ENCODE measurements around the gene URB2.
A peak's percentile ranks its signal among the peaks of the same experiment; 100 is the strongest.
"Not testable (repeated sequence)": the region's sequence is repeated elsewhere in the genome, so short reads cannot be mapped to it uniquely, and the experiment has no call there.

Gene URB2

GRCh38 chr1:229619002-229619401 lies 7.0 kb upstream of the URB2 start:
- no peak overlapping the region for H3K9ac ChIP-seq (ENCODE audit: low read length)
- no peak overlapping the region for H3K4me3 ChIP-seq (ENCODE audit: low read length)
- no peaks in the 10 kb centered on the region for H3K27me3 ChIP-seq (ENCODE audit: control insufficient read depth, insufficient read depth, low read length)
- H3K36me3 ChIP-seq (ENCODE audit: control insufficient read depth, low read depth, low read length) = peaks cover under 1% of the 10 kb centered on the region
- H3K4me1 ChIP-seq (ENCODE audit: control insufficient read depth, low read depth, low read length) = peaks cover 2% of the 10 kb centered on the region
- H3K9me3 ChIP-seq (ENCODE audit: control insufficient read depth, low read depth, low read length) = no peaks in the 10 kb centered on the region
- H3K27ac ChIP-seq (ENCODE audit: low read length) = no peak overlapping the region

GRCh38 chr1:229619614-229620013 lies 6.4 kb upstream of the URB2 start:
- Histone ChIP-seq H3K27ac (ENCODE audit: low read length) (no peak overlapping the region), H3K9ac (ENCODE audit: low read length) (no peak overlapping the region), H3K4me3 (ENCODE audit: low read length) (no peak overlapping the region), H3K27me3 (ENCODE audit: control insufficient read depth, insufficient read depth, low read length) (peaks cover 5% of the 10 kb centered on the region), H3K36me3 (ENCODE audit: control insufficient read depth, low read depth, low read length) (no peaks in the 10 kb centered on the region), H3K9me3 (ENCODE audit: control insufficient read depth, low read depth, low read length) (no peaks in the 10 kb centered on the region), H3K4me1 (ENCODE audit: control insufficient read depth, low read depth, low read length) (peaks cover 8% of the 10 kb centered on the region)

- no peak overlapping the region for H3K4me3 ChIP-seq (ENCODE audit: low read length)
- H3K4me1 ChIP-seq (ENCODE audit: control insufficient read depth, low read depth, low read length) = peaks cover 11% of the 10 kb centered on the region
Observed at GRCh38 chr1:229620876-229621275, 5.2 kb upstream of the URB2 start.

GRCh38 chr1:229621663-229622062 lies 4.4 kb upstream of the URB2 start:
- Histone ChIP-seq H3K36me3 (ENCODE audit: control insufficient read depth, low read depth, low read length) (no peaks in the 10 kb centered on the region), H3K9ac (ENCODE audit: low read length) (no peak overlapping the region), H3K4me1 (ENCODE audit: control insufficient read depth, low read depth, low read length) (peaks cover 11% of the 10 kb centered on the region), H3K27ac (ENCODE audit: low read length) (no peak overlapping the region), H3K4me3 (ENCODE audit: low read length) (no peak overlapping the region), H3K27me3 (ENCODE audit: control insufficient read depth, insufficient read depth, low read length) (peaks cover 8% of the 10 kb centered on the region), H3K9me3 (ENCODE audit: control insufficient read depth, low read depth, low read length) (no peaks in the 10 kb centered on the region)

More at GRCh38 chr1:229620876-229621275, 5.2 kb upstream of the URB2 start:
- Histone ChIP-seq H3K9me3 (ENCODE audit: control insufficient read depth, low read depth, low read length) (no peaks in the 10 kb centered on the region), H3K27ac (ENCODE audit: low read length) (no peak overlapping the region), H3K9ac (ENCODE audit: low read length) (no peak overlapping the region), H3K36me3 (ENCODE audit: control insufficient read depth, low read depth, low read length) (no peaks in the 10 kb centered on the region), H3K27me3 (ENCODE audit: control insufficient read depth, insufficient read depth, low read length) (peaks cover 8% of the 10 kb centered on the region)

- not testable (repeated sequence) for H3K27me3 ChIP-seq (ENCODE audit: control insufficient read depth, insufficient read depth, low read length); H3K36me3 ChIP-seq (ENCODE audit: control insufficient read depth, low read depth, low read length); H3K9me3 ChIP-seq (ENCODE audit: control insufficient read depth, low read depth, low read length); H3K4me3 ChIP-seq (ENCODE audit: low read length); H3K9ac ChIP-seq (ENCODE audit: low read length); H3K27ac ChIP-seq (ENCODE audit: low read length)
- H3K4me1 ChIP-seq (ENCODE audit: control insufficient read depth, low read depth, low read length) = peaks cover 20% of the 10 kb centered on the region
Observed at GRCh38 chr1:229622641-229623120, 3.4 kb upstream of the URB2 start.

GRCh38 chr1:229623225-229623624 lies 2.8 kb upstream of the URB2 start:
- Histone ChIP-seq H3K4me1 (ENCODE audit: control insufficient read depth, low read depth, low read length) (peaks cover 20% of the 10 kb centered on the region), H3K36me3 (ENCODE audit: control insufficient read depth, low read depth, low read length) (no peaks in the 10 kb centered on the region), H3K9me3 (ENCODE audit: control insufficient read depth, low read depth, low read length) (no peaks in the 10 kb centered on the region), H3K9ac (ENCODE audit: low read length) (no peak overlapping the region), H3K4me3 (ENCODE audit: low read length) (no peak overlapping the region), H3K27me3 (ENCODE audit: control insufficient read depth, insufficient read depth, low read length) (peaks cover 8% of the 10 kb centered on the region), H3K27ac (ENCODE audit: low read length) (no peak overlapping the region)

- H3K4me1 ChIP-seq (ENCODE audit: control insufficient read depth, low read depth, low read length) = peaks cover 20% of the 10 kb centered on the region
- H3K9ac ChIP-seq (ENCODE audit: low read length) = no peak overlapping the region
- H3K9me3 ChIP-seq (ENCODE audit: control insufficient read depth, low read depth, low read length) = no peaks in the 10 kb centered on the region
- H3K27me3 ChIP-seq (ENCODE audit: control insufficient read depth, insufficient read depth, low read length) = peaks cover 8% of the 10 kb centered on the region
- H3K27ac ChIP-seq (ENCODE audit: low read length) = no peak overlapping the region
- peak overlapping the region; percentile 72 for H3K4me3 ChIP-seq (ENCODE audit: low read length)
- peaks cover 3% of the 10 kb centered on the region for H3K36me3 ChIP-seq (ENCODE audit: control insufficient read depth, low read depth, low read length)
Observed at GRCh38 chr1:229623838-229624237, 2.2 kb upstream of the URB2 start.

GRCh38 chr1:229624521-229625070 lies 1.5 kb upstream of the URB2 start:
- Histone ChIP-seq H3K27ac (ENCODE audit: low read length) (no peak overlapping the region), H3K36me3 (ENCODE audit: control insufficient read depth, low read depth, low read length) (peaks cover 7% of the 10 kb centered on the region), H3K27me3 (ENCODE audit: control insufficient read depth, insufficient read depth, low read length) (peaks cover 8% of the 10 kb centered on the region), H3K4me1 (ENCODE audit: control insufficient read depth, low read depth, low read length) (peaks cover 20% of the 10 kb centered on the region), H3K9me3 (ENCODE audit: control insufficient read depth, low read depth, low read length) (no peaks in the 10 kb centered on the region), H3K4me3 (ENCODE audit: low read length) (peak overlapping the region; percentile 72), H3K9ac (ENCODE audit: low read length) (peak overlapping the region; percentile 11)

- H3K36me3 ChIP-seq (ENCODE audit: control insufficient read depth, low read depth, low read length) = peaks cover 7% of the 10 kb centered on the region
- H3K27ac ChIP-seq (ENCODE audit: low read length) = no peak overlapping the region
- H3K27me3 ChIP-seq (ENCODE audit: control insufficient read depth, insufficient read depth, low read length) = peaks cover 8% of the 10 kb centered on the region
- peaks cover 20% of the 10 kb centered on the region for H3K4me1 ChIP-seq (ENCODE audit: control insufficient read depth, low read depth, low read length)
- H3K9ac ChIP-seq (ENCODE audit: low read length) = peak overlapping the region; percentile 11
- H3K9me3 ChIP-seq (ENCODE audit: control insufficient read depth, low read depth, low read length) = no peaks in the 10 kb centered on the region
- H3K4me3 ChIP-seq (ENCODE audit: low read length) = peak overlapping the region; percentile 99
Observed at GRCh38 chr1:229625071-229625914, 754 bp upstream of the URB2 start.

GRCh38 chr1:229627003-229627402 lies 956 bp downstream of the URB2 start:
- Histone ChIP-seq H3K4me1 (ENCODE audit: control insufficient read depth, low read depth, low read length) (peaks cover 20% of the 10 kb centered on the region), H3K9me3 (ENCODE audit: control insufficient read depth, low read depth, low read length) (no peaks in the 10 kb centered on the region), H3K27me3 (ENCODE audit: control insufficient read depth, insufficient read depth, low read length) (peaks cover 8% of the 10 kb centered on the region), H3K4me3 (ENCODE audit: low read length) (peak overlapping the region; percentile 99), H3K27ac (ENCODE audit: low read length) (no peak overlapping the region), H3K9ac (ENCODE audit: low read length) (peak overlapping the region; percentile 94), H3K36me3 (ENCODE audit: control insufficient read depth, low read depth, low read length) (peaks cover 14% of the 10 kb centered on the region)

GRCh38 chr1:229629261-229629660 lies 3.2 kb downstream of the URB2 start:
- Histone ChIP-seq H3K27me3 (ENCODE audit: control insufficient read depth, insufficient read depth, low read length) (peaks cover 7% of the 10 kb centered on the region), H3K9ac (ENCODE audit: low read length) (no peak overlapping the region), H3K4me1 (ENCODE audit: control insufficient read depth, low read depth, low read length) (peaks cover 15% of the 10 kb centered on the region), H3K4me3 (ENCODE audit: low read length) (no peak overlapping the region), H3K36me3 (ENCODE audit: control insufficient read depth, low read depth, low read length) (peaks cover 21% of the 10 kb centered on the region), H3K27ac (ENCODE audit: low read length) (no peak overlapping the region), H3K9me3 (ENCODE audit: control insufficient read depth, low read depth, low read length) (no peaks in the 10 kb centered on the region)

- H3K9ac ChIP-seq (ENCODE audit: low read length) = no peak overlapping the region
- H3K27ac ChIP-seq (ENCODE audit: low read length) = no peak overlapping the region
- H3K4me1 ChIP-seq (ENCODE audit: control insufficient read depth, low read depth, low read length) = peaks cover 9% of the 10 kb centered on the region
- H3K4me3 ChIP-seq (ENCODE audit: low read length) = no peak overlapping the region
- H3K9me3 ChIP-seq (ENCODE audit: control insufficient read depth, low read depth, low read length) = no peaks in the 10 kb centered on the region
- no peaks in the 10 kb centered on the region for H3K27me3 ChIP-seq (ENCODE audit: control insufficient read depth, insufficient read depth, low read length)
- H3K36me3 ChIP-seq (ENCODE audit: control insufficient read depth, low read depth, low read length) = peaks cover 40% of the 10 kb centered on the region
Observed at GRCh38 chr1:229631148-229631547, 5.1 kb downstream of the URB2 start.

All from iPS-18a (cell line).